AG09319 (cell line): ENCODE measurements around the gene DIP2A.

Experiments
- DNase-seq: peaks from one replicate; pipeline ENCODE4 v3.0.0-alpha.2; 2010; ENCODE audit warnings: low read depth; ENCODE audit errors: extremely low read depth
- CTCF ChIP-seq: IDR thresholded peaks from 2 replicates; pipeline ENCODE4 v1.5.1; 2011; ENCODE audit warnings: low read depth, mild to moderate bottlenecking, inconsistent platforms, low read length, moderate library complexity

Gene DIP2A

GRCh38 chr21:46482846-46483231 lies 24.1 kb downstream of the DIP2A start:
- DNase-seq: no peak
- no peak for TF ChIP-seq CTCF

DNA sequence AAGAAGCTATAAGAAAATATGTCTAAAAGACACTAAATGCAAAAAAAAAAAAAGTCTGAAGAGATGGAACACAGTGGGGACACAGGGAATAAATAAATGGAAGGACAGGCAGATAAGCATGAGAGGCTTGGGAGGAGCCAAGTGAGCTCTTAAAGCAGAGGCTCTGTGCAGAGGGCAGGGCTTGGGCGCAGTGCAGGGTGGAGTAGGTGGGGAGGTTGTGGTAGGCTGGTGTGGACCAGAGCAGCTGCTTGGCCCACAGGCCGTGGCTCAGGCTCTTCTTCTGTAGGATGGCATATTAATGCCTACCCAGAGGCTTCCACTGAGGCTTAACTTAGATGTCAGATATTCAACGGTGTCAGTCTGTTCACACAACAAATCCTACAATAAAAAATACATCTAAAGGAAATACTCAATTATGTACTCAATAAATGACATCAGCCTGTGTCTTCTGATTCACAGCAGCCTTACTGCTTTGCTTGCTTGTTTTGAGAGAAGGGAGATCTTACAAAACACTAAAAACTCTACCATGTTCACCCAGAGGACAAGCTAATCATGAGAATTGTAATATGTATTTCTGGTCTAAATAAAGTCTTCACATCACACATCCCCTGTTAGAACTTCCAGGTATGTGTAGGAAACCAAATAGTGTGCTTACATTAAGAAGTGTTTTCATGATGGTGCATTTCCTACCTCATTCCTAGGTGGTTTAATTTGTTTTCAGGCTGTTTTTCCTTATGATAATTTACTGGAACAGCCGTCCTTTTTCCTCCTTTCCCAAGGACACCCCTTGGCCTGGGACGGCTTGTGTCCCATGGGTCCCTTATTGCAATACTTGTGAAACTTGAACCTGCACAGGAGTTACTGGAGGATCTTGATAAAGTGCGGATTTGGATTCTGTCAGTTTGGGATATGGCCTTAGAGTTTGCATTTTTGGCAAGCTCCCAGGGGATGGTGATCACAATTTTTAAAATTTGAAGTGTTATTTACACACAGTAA lies 24.9 kb downstream of the DIP2A start:
- no peak for TF ChIP-seq CTCF
- no peak for DNase-seq

GRCh38 chr21:46486481-46487126 lies 27.9 kb downstream of the DIP2A start:
- no peak for DNase-seq
- TF ChIP-seq CTCF: no peak

DNA sequence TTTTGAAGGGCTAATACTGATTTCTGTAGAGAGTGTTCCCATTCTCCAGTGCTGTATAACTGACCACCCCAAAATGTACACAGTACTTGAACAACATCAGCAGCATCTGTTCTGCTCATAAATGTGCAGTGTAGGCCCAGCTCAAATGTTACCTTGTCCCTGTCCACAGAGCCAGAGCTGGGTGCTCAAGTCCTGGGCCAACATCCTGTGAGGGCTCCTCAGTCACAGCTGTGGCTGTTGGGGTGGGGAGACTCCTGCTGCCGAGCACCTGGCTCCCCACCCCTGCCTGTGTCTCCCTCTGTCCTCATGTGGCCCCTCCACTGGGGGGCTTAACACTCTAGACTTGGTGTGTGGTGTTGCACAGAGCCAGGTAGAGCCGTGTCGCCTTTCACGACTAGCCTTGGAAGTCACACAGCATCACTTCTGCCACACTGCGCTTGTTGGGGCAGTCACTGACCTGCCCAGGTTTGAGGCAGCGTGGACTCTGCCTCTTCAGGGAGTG lies 30.5 kb downstream of the DIP2A start:
- TF ChIP-seq CTCF: no peak
- no peak for DNase-seq

DNA sequence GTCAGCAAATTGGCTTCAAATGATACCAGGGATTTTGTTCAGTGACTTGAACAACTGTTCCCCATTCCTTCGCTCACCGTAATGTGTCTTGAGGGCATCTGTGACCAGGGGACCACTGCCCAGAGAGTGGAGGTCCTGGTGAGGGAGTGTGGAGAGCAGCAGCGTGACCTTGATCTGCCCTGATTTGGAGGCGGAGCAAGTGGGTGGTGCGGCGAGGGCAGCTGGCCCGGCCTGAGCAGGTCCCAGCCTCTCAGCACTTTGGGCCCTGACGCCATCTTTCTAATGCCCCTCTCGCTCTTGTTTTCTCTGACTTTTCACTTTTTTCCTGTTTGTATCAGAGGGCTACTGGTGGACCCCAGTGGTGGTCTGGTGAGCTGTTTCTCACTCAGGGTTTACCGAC lies 31.1 kb downstream of the DIP2A start:
- DNase-seq: no peak
- TF ChIP-seq CTCF: no peak

GRCh38 chr21:46491553-46491952 lies 32.9 kb downstream of the DIP2A start:
- no peak for DNase-seq
- no peak for TF ChIP-seq CTCF

GRCh38 chr21:46492851-46493250 lies 34.2 kb downstream of the DIP2A start:
- TF ChIP-seq CTCF: no peak
- no peak for DNase-seq
